HepG2 (cell line): Measurements from ENCODE around the gene CNKSR3. TPM values are rescaled to one million over a fixed set of nuclear protein-coding genes. Genes with fewer than 3 reads are reported as not detected.
A peak's percentile ranks its signal among the peaks of the same experiment; 100 is the strongest.

Experiments
- ATAC-seq: fragments of 200-7000 bp; cut with Tn5 transposase; 3 replicates; pipeline ENCODE4 v1.9.1; 2020; ENCODE audit warnings: mild to moderate bottlenecking, moderate library complexity
- BruUV-seq: library from RNA; stranded (reverse); fragments of 400-500 nt; replicated peaks from 2 replicates; lab custom pipeline; 2021; lab: Mats Ljungman, UMichigan
- CTCF ChIA-PET: fragments of 300-600 bp; formaldehyde crosslinking; extraction: SDS; loops from one replicate; lab custom pipeline; 2021; ENCODE audit warnings: low total read pairs, inconsistent platforms, low intra/inter-chr PET ratio; lab: Yijun Ruan, JAX
- POLR2A ChIA-PET: fragments of 350-600 bp; sonication (Branson Sonifier 250); formaldehyde crosslinking; loops from one replicate; lab custom pipeline; 2020; ENCODE audit warnings: antibody characterized with exemption, inconsistent platforms; lab: Yijun Ruan, JAX
- DNase-seq: peaks from one replicate; pipeline ENCODE4 v3.0.0-alpha.2; 2015; ENCODE audit warnings: low spot score
- FAIRE-seq: peaks from 3 replicates; lab custom pipeline; 2011; peaks lifted over from hg19 to GRCh38; lab: Jason Lieb, UNC
- H2AFZ ChIP-seq: one replicate; pipeline ENCODE4 v1.6.1; 2011; ENCODE audit warnings: low read length, inconsistent platforms
- H3K27ac ChIP-seq: fragments of 300-600 bp; 3 replicates; pipeline ENCODE4 v1.8.0; 2011; ENCODE audit warnings: mixed run types, mild to moderate bottlenecking, mixed read lengths, low read length, inconsistent platforms; ENCODE audit not compliant: insufficient read depth; ENCODE audit errors: extremely low read length
- H3K27me3 ChIP-seq, 2 experiments: fragments of 200-600 bp in 1 of 2; 2 replicates in 1 of 2; 3 replicates in 1 of 2; pipeline versions ENCODE4 v1.6.0 to v1.8.0; 2011; ENCODE audit warnings: low read length in 2 of 2, mild to moderate bottlenecking in 2 of 2, moderate library complexity in 2 of 2, inconsistent platforms in 1 of 2; ENCODE audit not compliant: insufficient read depth in 2 of 2, control insufficient read depth in 1 of 2
- H3K36me3 ChIP-seq, 2 experiments: fragments of 200-600 bp in 1 of 2; replicated peaks in 1 of 2; 2 replicates in 1 of 2; 3 replicates in 1 of 2; pipeline versions ENCODE4 v1.5.1 to v1.8.0; 2011; ENCODE audit warnings: low read length in 2 of 2, inconsistent platforms in 1 of 2; ENCODE audit not compliant: insufficient read depth in 2 of 2, control insufficient read depth in 1 of 2
- H3K4me1 ChIP-seq: 2 replicates; pipeline ENCODE4 v1.5.1; 2012; ENCODE audit warnings: low read length, inconsistent platforms; ENCODE audit not compliant: insufficient read depth
- H3K4me2 ChIP-seq: 2 replicates; pipeline ENCODE4 v1.6.0; 2011; ENCODE audit warnings: low read depth, low read length, inconsistent platforms
- H3K4me3 ChIP-seq, 3 experiments: fragments of 200-600 bp in 1 of 3; sonication (generic), shearing (Covaris generic) in 1 of 3; replicated peaks in 1 of 3; 2 replicates each; pipeline ENCODE4 v1.5.1; 2011 to 2016; ENCODE audit warnings: low read length in 3 of 3, inconsistent platforms in 2 of 3, low read depth in 2 of 3, mild to moderate bottlenecking in 2 of 3, control low read depth in 1 of 3, mixed read lengths in 1 of 3; ENCODE audit not compliant: insufficient read depth in 1 of 3
- H3K79me2 ChIP-seq: one replicate; pipeline ENCODE4 v1.6.1; 2011; ENCODE audit warnings: low read length, inconsistent platforms; ENCODE audit not compliant: insufficient read depth
- H3K9ac ChIP-seq: 2 replicates; pipeline ENCODE4 v1.6.0; 2011; ENCODE audit warnings: mild to moderate bottlenecking, low read depth, low read length, inconsistent platforms; ENCODE audit not compliant: insufficient read depth
- H3K9me3 ChIP-seq: 2 replicates; pipeline ENCODE4 v1.5.1; 2012; ENCODE audit warnings: mild to moderate bottlenecking, low read length
- H4K20me1 ChIP-seq: 2 replicates; pipeline ENCODE4 v1.6.0; 2011; ENCODE audit warnings: inconsistent platforms, mild to moderate bottlenecking, low read length, moderate library complexity; ENCODE audit not compliant: insufficient read depth
- CEBPZ ChIP-seq: IDR thresholded peaks from 2 replicates; pipeline ENCODE4 v1.6.1; 2012; ENCODE audit warnings: low read length, improper control_type of control experiment
- CTCF ChIP-seq: sonication (generic); formaldehyde crosslinking; IDR thresholded peaks from 2 replicates; pipeline ENCODE4 v1.5.0; 2020; ENCODE audit warnings: mild to moderate bottlenecking, missing genetic modification reagents, moderate library complexity
- FOXA1 ChIP-seq, 2 experiments: fragments of 450-650 bp in 1 of 2; sonication (generic) in 1 of 2; formaldehyde crosslinking in 1 of 2; IDR thresholded peaks; 2 replicates each; pipeline versions ENCODE4 v1.4.0 to v1.6.1; 2016 to 2020; ENCODE audit warnings: missing genetic modification reagents in 1 of 2
- MNT ChIP-seq: fragments of 450-650 bp; IDR thresholded peaks from 2 replicates; pipeline ENCODE4 v1.6.1; 2016
- MTERF4 ChIP-seq: sonication (generic); formaldehyde crosslinking; IDR thresholded peaks from 2 replicates; pipeline ENCODE4 v1.8.0; 2023; ENCODE audit warnings: mild to moderate bottlenecking, missing genetic modification reagents
- POLR2A ChIP-seq, 2 experiments: IDR thresholded peaks; 2 replicates each; pipeline ENCODE4 v1.6.1; 2011; ENCODE audit warnings: low read depth in 2 of 2, low read length in 2 of 2, mild to moderate bottlenecking in 1 of 2, moderate library complexity in 1 of 2; ENCODE audit not compliant: insufficient read depth in 1 of 2
- RBAK ChIP-seq: sonication (generic); formaldehyde crosslinking; IDR thresholded peaks from 2 replicates; pipeline ENCODE4 v1.5.1; 2020; ENCODE audit warnings: mild to moderate bottlenecking, missing genetic modification reagents
- STAT6 ChIP-seq: sonication (generic); formaldehyde crosslinking; IDR thresholded peaks from 2 replicates; pipeline ENCODE4 v1.4.0; 2020; ENCODE audit warnings: missing genetic modification reagents, mild to moderate bottlenecking, borderline replicate concordance
- ZNF430 ChIP-seq: sonication (generic); formaldehyde crosslinking; IDR thresholded peaks from 2 replicates; pipeline ENCODE4 v1.9.0; 2021; ENCODE audit warnings: mild to moderate bottlenecking, missing genetic modification reagents
- ZNF770 ChIP-seq: sonication (generic); formaldehyde crosslinking; IDR thresholded peaks from 2 replicates; pipeline ENCODE4 v1.5.0; 2020; ENCODE audit warnings: mild to moderate bottlenecking, missing genetic modification reagents
- ZNF816 ChIP-seq: sonication (generic); formaldehyde crosslinking; IDR thresholded peaks from 2 replicates; pipeline ENCODE4 v1.8.0; 2022; ENCODE audit warnings: missing genetic modification reagents, mild to moderate bottlenecking, borderline replicate concordance
- in situ Hi-C: cut with HindIII; loops from 2 replicates; pipeline ENCODE4 v1.10.0; 2017; ENCODE audit warnings: low pct_unique_long_range_greater_than_20kb; ENCODE audit not compliant: extremely low pct_ligation_motif_present
- intact Hi-C: fragments of 100-400 bp; cut with micrococcal nuclease; formaldehyde crosslinking; loops from one replicate; pipeline ENCODE4 v1.10.0; 2022; ENCODE audit not compliant: unreplicated experiment
- polyA plus RNA-seq, 8 experiments: library from polyadenylated mRNA; depleted of rRNA in 3 of 8; stranded (reverse) in 7 of 8; unstranded in 1 of 8; fragments of >200 nt; fragmentation: Illumina TruSeq in 4 of 8; extraction: Trizol in 4 of 8; gene quantifications; 2 replicates each; pipeline versions ENCODE4 v1.2.1 to v1.2.3, GENCODE V29; 2011 to 2016; ENCODE audit warnings: low read depth in 4 of 8, missing spikeins in 1 of 8, mixed read lengths in 1 of 8; ENCODE audit not compliant: insufficient read depth in 1 of 8
- total RNA-seq, 5 experiments: library from RNA; depleted of rRNA; stranded (reverse); fragments of >200 nt; fragmentation: Illumina TruSeq; extraction: Trizol; gene quantifications; 2 replicates each; pipeline ENCODE4 v1.2.3, GENCODE V29; 2016; ENCODE audit warnings: low read depth in 1 of 5

The CNKSR3 gene
- total and polyA plus RNA-seq, 2 of the 13 experiments (the other 11 are each of a cell fraction or from before 2014, with no cell fraction given), result 9.2 to 38.6 TPM

- no peak for ATAC-seq
- peaks cover 50% of the 10 kb centered on the region for H4K20me1 ChIP-seq
- H3K36me3 ChIP-seq, result peaks cover 7 to 30% of the 10 kb centered on the region in 2 experiments
- in situ Hi-C loops (loop anchor here (25.0 kb wide), 1 partner anchor 344 kb away; no protein-coding TSS in a partner anchor), intact Hi-C loops (loop anchor here (10.0 kb wide), 1 partner anchor 299 kb away; no protein-coding TSS in a partner anchor)
- H3K4me1 ChIP-seq, result peaks cover 68% of the 10 kb centered on the region
- no peak for DNase-seq
- POLR2A ChIA-PET, result no interaction called here
- no peaks in the 10 kb centered on the region; a peak in 1 of 5 replicates for H3K27me3 ChIP-seq
- no peak for FAIRE-seq
- peak overlapping the region; percentile 86; the same call in 1 of the 2 replicates for H3K4me2 ChIP-seq
- no peak overlapping the region for H2AFZ ChIP-seq
- H3K4me3 ChIP-seq, result no peak overlapping the region
- H3K9ac ChIP-seq, result no peak overlapping the region
- no peak overlapping the region for H3K27ac ChIP-seq
- H3K9me3 ChIP-seq, result no peaks in the 10 kb centered on the region
- CTCF ChIA-PET, result no interaction called here
- no TSS peak for BruUV-seq
- H3K79me2 ChIP-seq, result peaks cover 85% of the 10 kb centered on the region
- 0 out of 4 replicates have a peak, but pooled peaks of 1 of the 2 experiments have one; percentile 13 for TF ChIP-seq POLR2A (IDR thresholded peaks at IDR 0.05; ENCODE audit: insufficient read depth in 1 of 2, low read depth in 2 of 2, low read length in 2 of 2)
- TF ChIP-seq CEBPZ, result no peak
- TF ChIP-seq CTCF (CRISPR knock-in tag), result no peak
- TF ChIP-seq ZNF770 (CRISPR knock-in tag), result no peak
- no peak for TF ChIP-seq MTERF4 (CRISPR knock-in tag)
- TF ChIP-seq ZNF816 (CRISPR knock-in tag), result no peak
- TF ChIP-seq ZNF430 (CRISPR knock-in tag), result 0 out of 2 replicates have a peak, but pooled peaks have one; percentile 39
- TF ChIP-seq RBAK (CRISPR knock-in tag), result no peak
- TF ChIP-seq FOXA1 (IDR thresholded peaks at IDR 0.05), result 0 out of 2 replicates have a peak, but pooled peaks have one; percentile 9
- no peak for TF ChIP-seq FOXA1 (CRISPR knock-in tag; IDR thresholded peaks at IDR 0.05)
- peak; percentile 43; the same call in 1 of the 2 replicates for TF ChIP-seq MNT
- TF ChIP-seq STAT6 (CRISPR knock-in tag), result no peak
Measured at GRCh38 chr6:154506108-154506507, 4.4 kb downstream of the CNKSR3 start.
